NCI-H748 (cell line): Measurements from ENCODE around the gene BTRC.

ENCODE experiments used
- DNase-seq: peaks from one replicate; lab custom pipeline; 2025; ENCODE audit not compliant: unreplicated experiment; lab: John Stamatoyannopoulos, UW

The BTRC gene

GRCh38 chr10:101564490-101564991, 210.6 kb downstream of the BTRC start:
- DNase-seq: no peak

GRCh38 chr10:101565370-101565900, 211.5 kb downstream of the BTRC start:
- no peak for DNase-seq

- DNase-seq: no peak
These were observed 212.0 kb downstream of the BTRC start for GRCh38 chr10:101565936-101566332.

DNA sequence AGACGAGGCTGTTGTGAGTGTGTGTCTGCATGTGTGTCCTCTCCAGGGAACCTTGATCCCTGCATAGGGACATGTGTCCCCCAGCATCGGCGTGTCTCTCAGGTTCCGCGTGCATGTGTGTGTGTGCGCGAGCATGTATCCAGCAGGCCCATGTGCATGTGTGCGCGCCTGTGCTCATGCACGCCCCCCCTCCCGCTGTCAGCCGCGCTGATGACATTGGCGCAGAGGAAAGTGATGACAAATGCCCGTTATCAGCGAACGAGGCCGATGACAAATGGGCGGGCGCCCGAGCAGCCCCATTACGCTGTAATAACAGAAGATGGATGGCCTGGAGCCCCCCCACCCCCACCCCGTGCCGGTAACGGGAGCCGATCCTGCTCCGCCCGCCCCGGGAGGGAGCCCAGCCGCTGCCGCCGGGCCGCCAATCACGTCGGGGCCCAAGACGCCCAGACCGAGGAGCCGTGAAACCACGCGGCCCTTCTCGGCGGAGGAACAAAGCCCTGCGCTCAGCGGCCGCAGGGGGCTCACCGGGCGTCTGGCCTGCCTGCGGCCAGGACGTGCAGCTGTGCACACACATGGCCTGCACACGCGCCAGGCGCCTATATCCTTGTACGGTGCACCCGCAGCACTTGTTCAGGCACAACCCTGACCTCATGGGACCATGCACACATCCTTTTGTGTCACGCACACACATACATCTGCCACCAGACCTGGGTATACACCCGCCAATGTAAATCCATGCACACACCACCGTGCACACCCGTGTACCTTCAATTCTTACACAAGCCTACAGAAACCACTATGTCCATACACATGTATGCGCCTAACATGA, 212.6 kb downstream of the BTRC start:
- DNase-seq: peak; percentile 66

DNA sequence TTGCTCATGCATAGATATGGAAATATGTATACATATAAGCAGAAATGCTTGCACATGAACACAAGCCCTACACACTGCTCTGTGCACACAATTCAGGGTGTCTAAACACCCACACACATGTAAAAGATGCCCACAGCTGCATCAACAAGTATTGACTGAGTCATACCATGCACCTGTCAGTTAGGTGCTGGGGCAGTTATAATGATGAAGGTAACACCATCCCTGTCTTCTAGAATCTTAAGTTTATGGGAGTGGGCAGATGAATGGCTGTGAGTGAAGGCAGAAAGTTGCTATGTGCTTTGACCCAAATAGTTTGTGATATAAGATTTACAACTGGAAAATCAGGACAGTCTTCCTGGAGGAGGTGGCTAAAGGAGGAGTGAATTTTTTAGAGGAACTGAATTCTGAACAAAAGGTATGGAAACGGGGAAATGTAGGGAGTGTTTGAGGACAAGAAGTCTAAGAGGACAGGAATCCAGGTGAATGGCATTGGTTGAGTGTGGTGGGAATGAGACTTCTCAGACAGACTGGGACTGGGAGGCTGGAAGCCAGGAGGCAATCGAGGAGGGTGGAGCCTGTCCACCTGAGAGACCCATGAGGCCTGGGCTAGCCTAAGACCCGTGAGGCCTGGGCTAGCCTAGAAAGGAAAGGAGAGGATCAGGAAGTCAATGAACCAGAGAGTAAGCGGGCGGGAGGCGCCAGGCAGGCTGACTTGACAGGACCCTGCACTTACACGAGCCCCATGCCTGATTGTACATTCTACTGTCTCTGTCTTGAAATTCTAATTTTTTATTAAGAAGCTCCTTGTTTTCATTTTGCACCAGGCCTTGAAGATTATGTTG, 213.4 kb downstream of the BTRC start:
- peak; percentile 8 for DNase-seq

GRCh38 chr10:101568054-101568745, 214.2 kb downstream of the BTRC start:
- DNase-seq: no peak

- peak; percentile 57 for DNase-seq
These were observed 215.3 kb downstream of the BTRC start for GRCh38 chr10:101569323-101569621.

GRCh38 chr10:101569622-101570427, 215.9 kb downstream of the BTRC start:
- peak; percentile 70 for DNase-seq

- peak; percentile 36 for DNase-seq
These were observed 216.7 kb downstream of the BTRC start for GRCh38 chr10:101570428-101571270.

DNA sequence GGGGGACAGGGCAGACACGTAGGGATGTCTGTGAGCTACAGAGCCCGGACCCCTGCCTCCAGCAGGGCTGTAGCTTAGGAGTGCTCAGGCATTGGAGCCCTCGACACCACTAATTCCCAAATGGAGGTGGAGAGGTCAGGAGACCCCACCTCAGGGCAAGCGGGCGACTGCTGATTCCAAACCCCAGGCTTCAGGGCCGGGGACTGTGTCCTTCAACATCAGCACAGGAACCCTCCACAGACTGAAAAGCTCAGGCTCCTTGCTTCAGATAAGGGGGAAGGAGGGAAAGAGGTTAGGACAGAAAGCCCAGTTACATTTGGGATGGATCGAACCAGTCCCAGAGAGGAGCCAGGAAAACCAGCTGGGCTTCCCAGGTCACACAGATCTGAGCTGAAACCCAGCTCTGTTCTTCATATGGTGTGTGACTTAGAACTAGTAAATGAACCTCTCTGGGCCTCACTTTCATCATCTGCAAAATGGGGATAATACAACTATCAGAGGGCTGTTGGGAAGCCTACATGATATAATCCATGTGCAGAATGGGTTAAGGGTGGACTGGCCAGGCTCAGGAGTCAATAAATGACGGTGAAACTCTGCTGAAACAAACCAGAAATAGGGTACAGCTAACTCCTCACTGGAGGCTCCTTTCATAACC, 217.4 kb downstream of the BTRC start:
- DNase-seq: no peak

DNA sequence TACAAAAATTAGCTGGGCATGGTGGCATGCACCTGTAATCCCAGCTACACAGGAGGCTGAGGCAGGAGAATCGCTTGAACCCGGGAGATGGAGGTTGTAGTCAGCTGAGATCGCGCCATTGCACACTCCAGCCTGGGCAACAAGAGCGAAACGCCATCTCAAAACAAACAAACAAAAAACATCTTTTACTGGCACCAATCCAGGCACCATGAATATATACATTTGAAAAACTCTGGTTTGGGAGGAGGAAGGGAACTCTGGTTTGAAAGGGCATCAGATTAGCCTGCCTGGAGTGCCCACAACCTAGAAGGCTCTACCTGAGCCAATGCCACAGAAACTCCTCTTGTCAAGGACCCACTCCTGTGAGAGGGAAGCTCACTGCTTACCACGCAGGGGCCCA, 218.2 kb downstream of the BTRC start:
- DNase-seq: no peak

GRCh38 chr10:101572785-101573184, 218.8 kb downstream of the BTRC start:
- DNase-seq: no peak

DNA sequence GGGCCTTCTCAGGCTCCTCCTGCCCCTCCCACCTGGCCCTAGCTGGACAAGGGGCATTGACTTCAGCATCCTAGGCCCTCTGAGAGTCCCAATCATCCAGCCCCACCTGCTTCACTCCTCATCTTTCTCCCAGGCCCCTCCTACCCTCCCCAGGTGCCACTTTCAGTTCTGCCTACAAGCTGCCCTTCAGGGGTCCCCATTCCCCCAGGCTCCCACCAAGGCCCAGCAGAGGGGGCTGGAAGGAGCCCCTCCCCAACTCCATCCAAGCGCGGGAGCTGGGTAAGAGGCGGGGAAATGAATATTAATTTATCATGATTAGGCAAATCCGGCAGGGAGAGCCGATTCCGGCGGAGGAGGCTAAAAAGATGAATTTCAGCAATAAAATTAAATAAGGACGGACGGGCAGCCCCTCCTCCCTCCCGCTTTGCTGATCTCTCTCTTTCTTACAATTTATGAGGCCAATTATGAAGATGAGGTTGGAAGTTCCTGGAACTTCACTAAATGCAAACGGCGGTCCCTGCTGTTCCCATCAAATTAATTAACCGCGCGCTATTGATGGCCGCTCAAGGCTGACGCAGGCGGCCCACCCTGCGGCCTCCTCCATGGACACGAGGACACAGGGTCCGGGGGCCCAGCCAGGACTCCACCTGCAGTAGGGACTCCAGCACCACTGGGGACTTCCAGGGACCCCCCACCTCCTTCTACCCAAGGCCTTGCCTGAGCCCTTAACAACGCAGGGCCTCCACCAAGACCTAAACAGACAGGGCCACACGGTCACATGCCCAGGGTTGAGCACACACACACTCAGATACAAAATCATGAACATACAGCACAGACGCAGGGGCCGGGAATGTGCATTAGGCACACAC, 220.2 kb downstream of the BTRC start:
- no peak for DNase-seq

GRCh38 chr10:101575091-101575490, 221.1 kb downstream of the BTRC start:
- DNase-seq: no peak

DNA sequence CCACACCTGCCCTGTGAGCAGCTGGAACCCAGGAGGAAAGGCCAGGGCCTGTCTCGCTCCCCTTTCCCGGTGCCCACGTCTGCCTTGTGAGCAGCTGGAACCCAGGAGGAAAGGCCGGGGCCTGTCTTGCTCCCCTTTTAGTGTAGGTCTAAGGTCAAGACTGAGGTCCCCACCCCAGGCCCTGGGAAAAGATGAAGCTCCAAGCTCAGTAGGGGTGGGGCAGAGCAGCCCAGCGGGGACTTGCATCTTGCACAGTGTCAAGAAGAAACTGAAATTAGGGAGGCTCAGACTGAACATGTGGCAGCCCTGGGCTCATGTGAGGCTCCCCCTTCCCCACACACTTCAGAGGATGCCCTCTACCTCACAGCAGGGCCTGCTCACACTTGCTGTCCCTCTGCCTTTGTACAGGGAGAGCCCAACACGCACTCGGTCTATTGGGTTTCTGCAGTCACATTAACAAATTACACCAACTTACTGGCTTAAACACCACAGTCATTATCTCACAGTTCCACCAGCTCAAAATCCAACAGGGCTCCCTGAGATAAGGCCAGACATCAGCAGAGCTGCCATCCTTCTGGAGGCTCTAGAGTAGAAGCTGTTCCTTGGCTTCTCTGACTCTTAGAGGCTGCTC, 221.7 kb downstream of the BTRC start:
- DNase-seq: no peak

- peak; percentile 3 for DNase-seq
These were observed 222.4 kb downstream of the BTRC start for GRCh38 chr10:101576211-101576863.
